Measurements from ENCODE around the gene IMPDH1.

Gene IMPDH1

DNA sequence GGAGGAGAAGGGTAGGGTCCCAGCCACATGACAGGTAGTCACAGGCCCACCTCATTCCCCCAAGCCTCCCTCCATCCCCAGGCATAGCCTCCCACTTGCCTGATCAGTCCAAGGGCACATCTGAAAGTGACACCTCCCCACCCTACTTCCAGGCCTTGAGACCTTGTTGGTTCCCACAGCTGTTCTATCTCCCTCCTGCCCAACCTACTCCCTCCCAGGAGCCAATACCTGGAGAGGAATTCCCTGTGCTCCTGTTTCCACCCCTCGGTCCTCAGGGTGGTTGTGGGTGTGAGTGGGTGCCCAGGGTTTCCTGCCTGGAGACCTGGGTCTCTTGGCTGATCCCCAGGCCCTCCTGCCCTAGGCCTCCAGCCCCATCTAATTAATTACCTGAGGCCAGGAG, 11.6 kb upstream of the IMPDH1 start:
- H3K4me3 ChIP-seq (ENCODE audit: low read depth, low read length): no peak overlapping the region
- DNase-seq (ENCODE audit: low read depth, low spot score): no peak
- ChIA-PET CTCF (interaction anchor here (0.8 to 1.2 kb wide), 3 partner anchors 34 to 74 kb away, joined by 3 to 4 read pairs (median 3); no protein-coding TSS in a partner anchor), POLR2A (no interaction called here)
- no peak for TF ChIP-seq CTCF (IDR thresholded peaks at IDR 0.05; ENCODE audit: insufficient read depth, low read length, missing control alignments)

GRCh38 chr7:128420773-128421172, 11.0 kb upstream of the IMPDH1 start:
- H3K4me3 ChIP-seq (ENCODE audit: low read depth, low read length): no peak overlapping the region
- CTCF ChIA-PET: interaction anchor here (1.0 to 1.2 kb wide), 3 partner anchors 9 to 74 kb away, joined by 3 to 4 read pairs (median 3); no protein-coding TSS in a partner anchor
- no peak for DNase-seq (ENCODE audit: low read depth, low spot score)
- POLR2A ChIA-PET: no interaction called here
- TF ChIP-seq CTCF (IDR thresholded peaks at IDR 0.05; ENCODE audit: insufficient read depth, low read length, missing control alignments): no peak

- no peak overlapping the region for H3K4me3 ChIP-seq (ENCODE audit: low read depth, low read length)
- no peak for TF ChIP-seq CTCF (IDR thresholded peaks at IDR 0.05; ENCODE audit: insufficient read depth, low read length, missing control alignments)
- POLR2A ChIA-PET: no interaction called here
- no peak for DNase-seq (ENCODE audit: low read depth, low spot score)
- CTCF ChIA-PET: interaction anchor here (0.6 to 7.6 kb wide), 9 partner anchors 7 to 619 kb away, joined by 3 to 196 read pairs (median 5); partner anchors contain the start of gene IMPDH1
These were observed 9.5 kb upstream of the IMPDH1 start for GRCh38 chr7:128419257-128419656.

DNA sequence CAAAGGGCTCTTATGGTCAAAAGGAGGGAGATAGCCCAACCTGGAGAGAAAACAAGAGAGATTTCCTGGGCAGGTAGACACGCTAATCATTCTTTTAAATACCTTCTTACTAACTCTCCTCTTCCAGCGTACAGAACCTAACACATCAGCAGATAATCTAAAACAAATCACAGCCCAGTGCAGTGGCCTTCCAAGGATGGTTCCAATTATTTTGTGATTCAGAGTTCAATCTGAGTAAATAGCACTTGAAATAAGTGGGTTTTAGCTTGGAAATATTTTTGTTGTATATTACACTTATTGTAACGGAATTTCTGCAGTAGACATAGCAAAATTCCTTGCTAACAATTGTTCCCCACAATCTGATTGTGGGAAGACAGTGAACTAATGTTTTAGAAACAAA, 7.3 kb upstream of the IMPDH1 start:
- H3K4me3 ChIP-seq (ENCODE audit: low read depth, low read length): no peak overlapping the region
- TF ChIP-seq CTCF (IDR thresholded peaks at IDR 0.05; ENCODE audit: insufficient read depth, low read length, missing control alignments): no peak
- no peak for DNase-seq (ENCODE audit: low read depth, low spot score)
- CTCF ChIA-PET: interaction anchor here (0.8 to 7.6 kb wide), 13 partner anchors 9 to 73 kb away, joined by 3 to 196 read pairs (median 6); partner anchors contain the start of gene RBM28
- POLR2A ChIA-PET: no interaction called here

DNA sequence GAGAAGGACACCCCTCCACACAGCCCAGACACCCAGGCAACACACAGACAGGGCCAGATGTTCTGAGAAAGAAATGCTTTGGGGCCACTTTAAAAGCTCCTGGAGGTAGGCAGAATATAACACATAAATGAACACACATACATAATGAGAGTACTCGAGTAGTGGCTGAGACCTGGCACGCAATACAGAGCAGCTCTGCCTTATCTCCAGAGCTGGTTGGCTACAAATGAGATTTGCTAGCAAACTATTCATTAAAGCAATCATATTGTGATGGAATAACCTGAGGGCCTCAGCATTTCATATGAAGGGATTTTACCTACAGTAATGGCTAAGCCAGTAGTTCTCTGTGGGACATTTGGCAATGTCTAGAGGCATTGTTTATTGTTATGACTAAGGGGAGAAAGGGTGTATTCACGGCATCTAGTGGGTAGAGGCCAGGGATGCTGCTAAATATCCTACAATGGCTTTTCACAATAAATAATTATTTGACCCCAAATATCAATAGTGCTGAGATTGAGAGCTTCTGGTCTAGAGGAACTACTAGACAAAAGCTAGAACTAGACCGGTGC, 5.5 kb upstream of the IMPDH1 start:
- no peak for DNase-seq (ENCODE audit: low read depth, low spot score)
- CTCF ChIA-PET: interaction anchor here (0.8 to 7.6 kb wide), 9 partner anchors 8 to 68 kb away, joined by 4 to 196 read pairs (median 7); partner anchors contain the start of gene HILPDA
- H3K4me3 ChIP-seq (ENCODE audit: low read depth, low read length): no peak overlapping the region
- POLR2A ChIA-PET: no interaction called here
- TF ChIP-seq CTCF (IDR thresholded peaks at IDR 0.05; ENCODE audit: insufficient read depth, low read length, missing control alignments): no peak

DNA sequence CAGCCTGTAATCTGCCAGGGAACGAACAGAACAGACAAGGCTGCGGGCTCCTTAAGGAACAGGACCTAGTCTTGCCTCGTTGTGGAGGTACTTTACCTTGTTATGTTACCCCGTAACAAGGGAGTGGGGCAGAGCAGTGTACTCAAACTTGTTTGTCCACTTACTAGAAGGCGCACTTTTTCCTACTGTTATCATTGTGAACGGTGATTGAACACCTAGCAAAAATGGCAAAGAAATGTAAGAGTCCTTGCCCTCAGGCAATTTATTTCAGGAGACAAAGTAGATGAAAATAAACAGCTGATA, 620 bp upstream of the IMPDH1 start:
- peak overlapping the region; percentile 85 for H3K4me3 ChIP-seq (ENCODE audit: low read depth, low read length)
- CTCF ChIA-PET: interaction anchor here (0.9 to 6.1 kb wide), 7 partner anchors 15 to 63 kb away, joined by 3 to 93 read pairs (median 4); no protein-coding TSS in a partner anchor
- TF ChIP-seq CTCF (IDR thresholded peaks at IDR 0.05; ENCODE audit: insufficient read depth, low read length, missing control alignments): no peak
- POLR2A ChIA-PET: interaction anchor here (1.4 kb wide), 1 partner anchor 45 kb away, joined by 4 read pairs; the partner anchor contains the start of gene HILPDA
- DNase-seq (ENCODE audit: low read depth, low spot score): no peak
